Glutamatergic neuron (in vitro differentiated cells): ENCODE data around the gene TSBP1. TPM values are rescaled to one million over a fixed set of nuclear protein-coding genes. Genes with fewer than 3 reads are reported as not detected.

Source experiments
- DNase-seq: peaks from one replicate; pipeline ENCODE4 v3.0.0; 2022
- H3K27ac Mint-ChIP-seq: one replicate; pipeline ENCODE4 v1.8.0; 2020; ENCODE audit warnings: mild to moderate bottlenecking, mixed read lengths, inconsistent platforms; ENCODE audit not compliant: unreplicated experiment
- H3K27me3 Mint-ChIP-seq: one replicate; pipeline ENCODE4 v1.8.0; 2020; ENCODE audit warnings: mild to moderate bottlenecking, moderate library complexity, mixed read lengths, inconsistent platforms; ENCODE audit not compliant: unreplicated experiment
- H3K36me3 Mint-ChIP-seq: one replicate; pipeline ENCODE4 v1.8.0; 2020; ENCODE audit warnings: mild to moderate bottlenecking, mixed read lengths, inconsistent platforms; ENCODE audit not compliant: unreplicated experiment
- H3K4me1 Mint-ChIP-seq: one replicate; pipeline ENCODE4 v1.8.0; 2020; ENCODE audit warnings: mild to moderate bottlenecking, low read depth, mixed read lengths, inconsistent platforms; ENCODE audit not compliant: unreplicated experiment
- H3K4me3 Mint-ChIP-seq: one replicate; pipeline ENCODE4 v1.8.0; 2020; ENCODE audit warnings: mild to moderate bottlenecking, mixed read lengths, inconsistent platforms; ENCODE audit not compliant: unreplicated experiment
- H3K9me3 Mint-ChIP-seq: one replicate; pipeline ENCODE4 v1.8.0; 2020; ENCODE audit warnings: mild to moderate bottlenecking, moderate library complexity, mixed read lengths, inconsistent platforms; ENCODE audit not compliant: unreplicated experiment
- total RNA-seq: library from RNA; stranded (reverse); fragmentation: NEBNext Ultra II Directional; extraction: Animal tissue kit (Norgen Biotek cat#: 25700); gene quantifications from one replicate; pipeline ENCODE4 v1.2.1, GENCODE V29; 2021; ENCODE audit not compliant: unreplicated experiment
- TF ChIP-seq, protein P1 (sequence below): fragments of 200-600 bp; sonication (generic); IDR thresholded peaks from one replicate; pipeline ENCODE4 v1.5.0; 2021; ENCODE audit not compliant: partially characterized antibody, unreplicated experiment

Gene TSBP1
- total RNA-seq, 1 donor from 2014 or later = not detected

DNA sequence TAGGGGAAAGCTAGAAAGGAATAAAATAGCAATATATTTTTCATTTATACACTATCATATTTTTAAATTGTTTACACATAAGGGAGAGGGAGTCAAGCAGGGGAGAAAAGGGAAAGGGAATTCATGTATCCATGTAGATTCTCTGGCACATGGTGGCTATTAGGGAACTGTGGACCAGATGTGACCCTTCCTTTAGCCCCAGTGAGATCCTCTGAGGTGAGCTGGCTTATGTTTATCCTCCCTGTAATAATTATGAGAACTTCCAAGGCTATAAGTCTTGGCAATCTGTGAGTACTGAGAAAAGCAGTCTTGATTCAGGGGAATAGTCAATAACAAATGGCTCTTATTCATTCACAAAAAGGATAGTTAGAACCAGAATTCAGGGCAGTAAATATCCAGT, 42.6 kb downstream of the TSBP1 start:
- Mint-ChIP-seq H3K36me3 (no peaks in the 10 kb centered on the region), H3K4me3 (no peak overlapping the region), H3K27ac (no peak overlapping the region), H3K27me3 (peaks cover 2% of the 10 kb centered on the region), H3K9me3 (no peaks in the 10 kb centered on the region), H3K4me1 (no peaks in the 10 kb centered on the region)
- TF ChIP-seq, protein P1, sequence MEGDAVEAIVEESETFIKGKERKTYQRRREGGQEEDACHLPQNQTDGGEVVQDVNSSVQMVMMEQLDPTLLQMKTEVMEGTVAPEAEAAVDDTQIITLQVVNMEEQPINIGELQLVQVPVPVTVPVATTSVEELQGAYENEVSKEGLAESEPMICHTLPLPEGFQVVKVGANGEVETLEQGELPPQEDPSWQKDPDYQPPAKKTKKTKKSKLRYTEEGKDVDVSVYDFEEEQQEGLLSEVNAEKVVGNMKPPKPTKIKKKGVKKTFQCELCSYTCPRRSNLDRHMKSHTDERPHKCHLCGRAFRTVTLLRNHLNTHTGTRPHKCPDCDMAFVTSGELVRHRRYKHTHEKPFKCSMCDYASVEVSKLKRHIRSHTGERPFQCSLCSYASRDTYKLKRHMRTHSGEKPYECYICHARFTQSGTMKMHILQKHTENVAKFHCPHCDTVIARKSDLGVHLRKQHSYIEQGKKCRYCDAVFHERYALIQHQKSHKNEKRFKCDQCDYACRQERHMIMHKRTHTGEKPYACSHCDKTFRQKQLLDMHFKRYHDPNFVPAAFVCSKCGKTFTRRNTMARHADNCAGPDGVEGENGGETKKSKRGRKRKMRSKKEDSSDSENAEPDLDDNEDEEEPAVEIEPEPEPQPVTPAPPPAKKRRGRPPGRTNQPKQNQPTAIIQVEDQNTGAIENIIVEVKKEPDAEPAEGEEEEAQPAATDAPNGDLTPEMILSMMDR = no peak
- DNase-seq = no peak

DNA sequence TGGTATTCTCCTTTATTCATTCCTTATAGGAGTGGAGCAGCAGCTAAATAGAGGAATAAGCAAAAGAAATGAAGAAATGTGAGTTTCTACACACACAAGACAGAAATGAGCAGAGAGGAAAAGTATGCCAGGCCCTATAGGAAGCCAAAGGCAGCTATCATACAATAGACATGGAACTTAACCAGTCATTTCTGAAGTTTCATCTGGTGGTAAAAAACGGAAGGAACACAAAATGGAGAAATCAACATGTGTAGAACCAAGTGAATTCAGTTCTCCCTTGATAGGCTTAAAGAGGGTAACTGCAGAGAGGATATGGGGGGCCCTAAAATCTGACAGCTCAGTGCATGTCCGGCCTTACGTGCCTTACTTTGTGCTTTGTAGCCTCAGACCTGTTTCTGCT, 44.6 kb downstream of the TSBP1 start:
- Mint-ChIP-seq H3K27ac (no peak overlapping the region), H3K4me1 (no peaks in the 10 kb centered on the region), H3K27me3 (peaks cover 2% of the 10 kb centered on the region), H3K36me3 (no peaks in the 10 kb centered on the region), H3K9me3 (no peaks in the 10 kb centered on the region), H3K4me3 (no peak overlapping the region)
- TF ChIP-seq, protein P1 = no peak
- DNase-seq = no peak

DNA sequence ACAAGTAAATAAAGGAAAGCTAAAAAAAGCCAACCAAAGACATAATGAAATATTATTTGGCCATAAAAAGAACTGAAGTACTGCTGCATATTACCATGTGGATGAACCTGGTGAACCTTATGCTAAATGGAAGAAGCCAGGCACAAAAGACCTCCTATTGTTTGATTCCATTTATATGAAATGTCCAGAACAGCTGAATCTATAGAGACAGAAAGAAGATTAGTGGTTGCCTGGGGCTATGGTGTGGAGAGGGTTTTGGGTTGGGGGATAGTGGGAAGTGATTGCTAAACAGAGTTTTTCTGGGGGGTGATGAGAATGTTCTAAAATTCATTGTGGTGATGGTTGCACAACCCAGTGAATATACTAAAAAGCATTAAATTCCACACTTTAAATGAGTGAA, 53.2 kb downstream of the TSBP1 start:
- H3K27ac Mint-ChIP-seq = no peak overlapping the region
- no peaks in the 10 kb centered on the region for H3K4me1 Mint-ChIP-seq
- TF ChIP-seq, protein P1 = no peak
- H3K27me3 Mint-ChIP-seq = no peaks in the 10 kb centered on the region
- no peak overlapping the region for H3K4me3 Mint-ChIP-seq
- no peaks in the 10 kb centered on the region for H3K36me3 Mint-ChIP-seq
- H3K9me3 Mint-ChIP-seq = no peaks in the 10 kb centered on the region
- DNase-seq = no peak

- no peak overlapping the region for H3K27ac Mint-ChIP-seq
Observed at GRCh38 chr6:32317541-32317940, 54.2 kb downstream of the TSBP1 start.

DNA sequence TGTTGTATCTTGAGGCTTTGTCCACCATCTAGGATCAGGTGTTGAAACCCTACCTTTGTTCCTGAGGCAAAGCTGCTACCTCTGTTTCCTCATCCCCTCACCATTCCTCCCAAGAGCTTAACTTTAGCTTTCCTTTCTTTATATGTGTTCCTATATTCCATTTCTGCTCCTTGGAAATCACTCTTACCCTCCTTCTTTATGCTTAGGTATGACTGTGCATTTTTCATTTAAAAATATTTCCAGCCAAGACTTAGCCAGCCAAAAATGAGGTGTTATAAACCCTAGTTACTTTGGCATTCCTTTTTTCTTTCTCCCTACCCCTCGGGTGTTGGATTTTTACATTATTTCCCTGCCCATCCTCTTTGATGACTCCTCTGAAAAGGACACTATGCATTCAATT, 57.7 kb downstream of the TSBP1 start:
- H3K27me3 Mint-ChIP-seq = no peaks in the 10 kb centered on the region
- no peaks in the 10 kb centered on the region for H3K4me1 Mint-ChIP-seq
- H3K36me3 Mint-ChIP-seq = no peaks in the 10 kb centered on the region
- H3K9me3 Mint-ChIP-seq = no peaks in the 10 kb centered on the region
- no peak for DNase-seq
- no peak overlapping the region for H3K4me3 Mint-ChIP-seq
- H3K27ac Mint-ChIP-seq = no peak overlapping the region
- TF ChIP-seq, protein P1 = no peak

More at GRCh38 chr6:32317541-32317940, 54.2 kb downstream of the TSBP1 start:
- Mint-ChIP-seq H3K4me3 (no peak overlapping the region), H3K27me3 (no peaks in the 10 kb centered on the region), H3K4me1 (no peaks in the 10 kb centered on the region), H3K36me3 (no peaks in the 10 kb centered on the region), H3K9me3 (no peaks in the 10 kb centered on the region)
- TF ChIP-seq, protein P1 = no peak
- DNase-seq = no peak
